MG63 (cell line): ENCODE measurements around the gene OMP. TPM values are rescaled to one million over a fixed set of nuclear protein-coding genes. Genes with fewer than 3 reads are reported as not detected.
A peak's percentile ranks its signal among the peaks of the same experiment; 100 is the strongest.

Experiments
- DNase-seq: peaks from one replicate; pipeline ENCODE4 v3.0.0-alpha.2; 2020
- H3K27me3 ChIP-seq: fragments of 250-450 bp; sonication (Bioruptor Pico); 2 replicates; pipeline ENCODE4 v1.5.1; 2020; ENCODE audit warnings: mild to moderate bottlenecking, moderate library complexity
- H3K36me3 ChIP-seq: fragments of 250-450 bp; sonication (Bioruptor Pico); 2 replicates; pipeline ENCODE4 v1.5.1; 2020; ENCODE audit warnings: mild to moderate bottlenecking, moderate library complexity
- H3K4me3 ChIP-seq: fragments of 250-450 bp; sonication (Bioruptor Pico); 2 replicates; pipeline ENCODE4 v1.5.1; 2020; ENCODE audit warnings: mild to moderate bottlenecking, moderate library complexity
- H3K9me3 ChIP-seq: fragments of 250-450 bp; sonication (Bioruptor Pico); 2 replicates; pipeline ENCODE4 v1.5.1; 2020; ENCODE audit warnings: mild to moderate bottlenecking, moderate library complexity
- total RNA-seq: library from RNA; depleted of rRNA; stranded (reverse); fragments of >200 nt; shearing (Covaris generic); gene quantifications from 2 replicates; pipeline ENCODE4 v1.2.3, GENCODE V29; 2014; ENCODE audit warnings: low replicate concordance

OMP gene
- total RNA-seq, 1 experiment from 2014 or later, result not detected

DNA sequence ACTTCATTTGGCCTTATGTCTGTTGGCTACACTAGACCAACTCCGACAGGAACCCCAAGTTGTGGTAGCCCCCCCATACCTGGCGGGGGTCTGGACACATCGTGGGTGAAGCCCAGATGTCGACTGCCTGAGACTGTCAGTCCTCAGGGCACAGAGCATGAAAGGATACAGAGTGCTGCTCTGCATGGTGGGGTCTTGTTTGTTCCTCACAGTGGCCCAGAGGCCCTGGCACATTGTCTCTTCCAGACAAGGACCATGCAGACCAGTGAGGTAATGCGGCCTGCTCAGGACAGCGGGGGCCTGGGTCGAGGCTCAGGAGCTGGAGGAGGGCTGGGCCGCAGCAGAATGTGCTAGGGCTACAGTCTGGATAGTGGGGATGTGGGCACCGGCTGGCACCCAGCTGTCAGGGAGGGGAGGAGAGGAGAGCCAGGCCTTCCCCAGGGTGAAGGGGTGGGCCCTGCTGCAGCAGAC lies 21.2 kb upstream of the OMP start:
- Histone ChIP-seq H3K9me3 (peaks cover 4% of the 10 kb centered on the region), H3K27me3 (no peaks in the 10 kb centered on the region), H3K4me3 (no peak overlapping the region), H3K36me3 (no peaks in the 10 kb centered on the region)
- no peak for DNase-seq

GRCh38 chr11:77081976-77082836 lies 20.4 kb upstream of the OMP start:
- no peak overlapping the region for H3K4me3 ChIP-seq
- no peaks in the 10 kb centered on the region for H3K27me3 ChIP-seq
- no peaks in the 10 kb centered on the region for H3K36me3 ChIP-seq
- no peak for DNase-seq
- peaks cover 4% of the 10 kb centered on the region for H3K9me3 ChIP-seq

DNA sequence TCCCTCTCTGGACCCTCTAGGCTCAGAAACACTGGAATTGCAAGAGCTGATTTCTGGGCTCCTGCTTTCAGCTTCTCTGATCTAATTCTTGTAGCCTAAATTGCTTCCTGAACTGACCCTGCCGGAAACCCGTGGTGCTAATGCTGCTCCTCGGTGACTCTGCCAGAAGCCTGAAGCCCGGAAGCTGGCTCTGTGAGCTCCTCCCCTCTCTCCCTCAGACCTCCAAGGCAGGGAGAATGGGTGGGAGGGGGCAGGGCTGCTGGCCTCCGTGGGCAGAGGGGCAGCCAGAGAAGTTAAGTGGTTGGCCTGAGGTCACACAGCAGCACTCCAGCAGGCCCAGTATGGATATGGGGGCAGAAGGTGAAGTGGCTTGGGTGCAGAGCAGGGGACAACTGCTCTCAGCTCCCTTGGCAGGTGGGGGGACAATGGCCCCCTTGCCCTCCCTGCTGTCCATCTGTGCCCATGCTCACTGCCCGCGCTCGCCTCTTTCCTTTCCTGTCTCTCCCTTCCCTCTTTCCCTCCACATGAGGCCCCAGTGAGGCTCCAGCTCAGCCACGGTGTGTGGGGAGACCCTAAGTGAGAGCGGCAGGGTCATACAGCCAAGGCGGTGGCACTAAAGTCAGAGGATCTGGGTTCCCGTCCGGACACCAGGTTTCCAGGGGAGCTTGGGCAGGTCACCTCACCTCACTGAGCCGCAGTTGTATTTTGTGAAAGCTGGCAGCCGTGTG lies 19.6 kb upstream of the OMP start:
- H3K4me3 ChIP-seq, result no peak overlapping the region
- DNase-seq, result no peak

GRCh38 chr11:77083566-77084245 lies 18.9 kb upstream of the OMP start:
- Histone ChIP-seq H3K9me3 (no peaks in the 10 kb centered on the region), H3K27me3 (no peaks in the 10 kb centered on the region), H3K36me3 (no peaks in the 10 kb centered on the region), H3K4me3 (no peak overlapping the region)
- no peak for DNase-seq

More for the DNA sequence above, 19.6 kb upstream of the OMP start:
- Histone ChIP-seq H3K36me3 (no peaks in the 10 kb centered on the region), H3K9me3 (peaks cover 4% of the 10 kb centered on the region), H3K27me3 (no peaks in the 10 kb centered on the region)

DNA sequence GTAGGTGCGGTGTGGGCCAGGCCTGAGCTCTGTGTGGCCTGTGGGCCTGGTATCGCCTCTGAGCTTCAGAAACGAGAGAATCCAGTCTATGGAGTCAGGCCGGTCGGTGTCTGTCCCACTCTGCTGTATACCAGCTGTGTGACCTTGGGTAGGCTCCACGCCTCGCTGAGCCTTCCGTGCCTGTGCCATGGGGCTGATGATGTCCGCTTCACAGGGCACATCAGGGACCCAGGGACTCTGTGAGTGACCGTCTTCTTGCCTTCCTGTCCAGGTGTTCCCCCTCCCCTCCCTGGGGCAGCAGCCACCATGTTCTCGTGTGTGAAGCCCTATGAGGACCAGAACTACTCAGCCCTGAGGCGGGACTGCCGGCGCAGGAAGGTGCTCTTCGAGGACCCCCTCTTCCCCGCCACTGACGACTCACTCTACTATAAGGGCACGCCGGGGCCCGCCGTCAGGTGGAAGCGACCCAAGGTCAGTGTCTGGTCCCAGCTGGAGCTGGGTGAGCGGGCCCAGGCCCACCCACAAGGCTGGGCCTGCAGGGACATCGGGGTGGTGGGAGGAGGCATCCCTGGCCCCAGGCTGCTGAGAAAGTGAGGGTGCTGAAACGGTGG lies 18.0 kb upstream of the OMP start:
- no peaks in the 10 kb centered on the region for H3K36me3 ChIP-seq
- H3K27me3 ChIP-seq, result no peaks in the 10 kb centered on the region
- H3K4me3 ChIP-seq, result no peak overlapping the region
- H3K9me3 ChIP-seq, result no peaks in the 10 kb centered on the region
- DNase-seq, result no peak

GRCh38 chr11:77085652-77086051 lies 17.0 kb upstream of the OMP start:
- Histone ChIP-seq H3K9me3 (no peaks in the 10 kb centered on the region), H3K36me3 (no peaks in the 10 kb centered on the region), H3K27me3 (no peaks in the 10 kb centered on the region), H3K4me3 (no peak overlapping the region)
- no peak for DNase-seq

DNA sequence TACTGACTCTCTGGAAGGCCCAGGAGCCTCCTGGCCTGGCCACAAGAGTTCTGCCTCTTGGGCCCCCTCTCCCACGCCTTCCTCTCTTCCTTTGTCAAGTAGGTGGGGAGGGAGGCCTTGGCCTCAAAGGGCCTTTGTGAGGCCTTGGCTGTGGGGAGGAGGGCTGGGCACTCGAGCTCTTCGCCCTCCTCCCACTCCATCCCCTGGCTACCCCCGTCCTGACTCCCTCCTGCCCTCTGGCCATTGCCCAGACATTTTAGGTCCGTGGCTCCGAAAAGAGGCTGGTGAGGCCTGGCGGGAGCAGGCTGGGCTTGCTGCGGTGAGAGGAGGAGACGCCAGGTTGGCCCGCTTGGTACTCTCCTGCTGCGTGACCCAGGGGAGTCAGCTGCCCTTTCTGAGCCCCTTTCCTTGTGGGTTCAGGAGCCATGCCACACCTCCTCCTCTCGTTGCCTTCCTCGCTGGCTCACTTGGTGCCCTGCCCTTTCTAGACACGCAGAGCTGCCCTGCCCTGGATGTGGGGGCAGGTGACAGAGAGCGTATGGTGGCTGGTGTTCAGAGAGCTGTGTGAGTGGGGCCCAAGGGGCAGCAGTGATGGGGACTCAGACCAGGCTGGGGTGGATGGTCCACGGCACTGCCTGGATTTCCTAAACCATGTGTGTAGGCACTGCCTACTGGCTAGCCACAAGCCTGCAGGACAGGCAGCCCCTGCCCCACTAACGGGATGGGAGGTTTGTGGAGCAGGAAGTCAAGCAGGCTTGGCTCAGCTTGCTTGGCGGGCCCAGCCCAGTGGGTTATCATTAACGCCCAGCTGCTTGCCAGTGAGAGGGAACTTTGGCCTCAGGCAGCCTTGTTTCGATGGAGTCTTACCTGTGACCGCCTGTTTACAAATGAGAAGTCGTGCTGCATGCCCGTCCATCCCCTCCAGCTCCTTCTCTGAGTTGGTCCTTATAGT lies 15.8 kb upstream of the OMP start:
- Histone ChIP-seq H3K27me3 (no peaks in the 10 kb centered on the region), H3K9me3 (no peaks in the 10 kb centered on the region), H3K36me3 (no peaks in the 10 kb centered on the region), H3K4me3 (no peak overlapping the region)
- no peak for DNase-seq

DNA sequence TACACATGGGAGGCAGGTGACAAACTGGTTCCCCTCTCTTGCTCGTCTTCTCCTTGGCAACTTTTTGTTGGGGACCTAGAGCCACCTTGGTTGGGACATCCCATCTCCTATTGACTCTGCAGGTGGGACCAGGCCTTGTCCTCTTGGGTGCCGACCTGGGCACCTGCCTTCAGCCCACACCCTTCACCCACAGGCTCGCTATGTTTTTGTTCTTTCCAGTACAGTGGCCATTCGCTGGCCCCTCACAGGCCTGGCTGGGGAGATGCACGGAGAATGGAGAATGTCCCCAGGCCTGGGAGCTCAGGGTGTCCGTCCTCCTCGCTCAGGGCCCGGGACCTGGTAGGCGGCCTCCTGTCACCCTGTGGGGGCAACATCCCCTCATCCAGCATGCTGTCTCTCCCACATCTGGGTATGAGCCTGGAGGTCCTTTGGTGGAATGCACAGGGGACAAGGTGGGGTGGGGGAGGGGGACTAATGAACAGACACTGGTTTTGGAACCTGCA lies 14.9 kb upstream of the OMP start:
- Histone ChIP-seq H3K27me3 (no peaks in the 10 kb centered on the region), H3K9me3 (no peaks in the 10 kb centered on the region), H3K4me3 (no peak overlapping the region), H3K36me3 (no peaks in the 10 kb centered on the region)
- DNase-seq, result no peak

DNA sequence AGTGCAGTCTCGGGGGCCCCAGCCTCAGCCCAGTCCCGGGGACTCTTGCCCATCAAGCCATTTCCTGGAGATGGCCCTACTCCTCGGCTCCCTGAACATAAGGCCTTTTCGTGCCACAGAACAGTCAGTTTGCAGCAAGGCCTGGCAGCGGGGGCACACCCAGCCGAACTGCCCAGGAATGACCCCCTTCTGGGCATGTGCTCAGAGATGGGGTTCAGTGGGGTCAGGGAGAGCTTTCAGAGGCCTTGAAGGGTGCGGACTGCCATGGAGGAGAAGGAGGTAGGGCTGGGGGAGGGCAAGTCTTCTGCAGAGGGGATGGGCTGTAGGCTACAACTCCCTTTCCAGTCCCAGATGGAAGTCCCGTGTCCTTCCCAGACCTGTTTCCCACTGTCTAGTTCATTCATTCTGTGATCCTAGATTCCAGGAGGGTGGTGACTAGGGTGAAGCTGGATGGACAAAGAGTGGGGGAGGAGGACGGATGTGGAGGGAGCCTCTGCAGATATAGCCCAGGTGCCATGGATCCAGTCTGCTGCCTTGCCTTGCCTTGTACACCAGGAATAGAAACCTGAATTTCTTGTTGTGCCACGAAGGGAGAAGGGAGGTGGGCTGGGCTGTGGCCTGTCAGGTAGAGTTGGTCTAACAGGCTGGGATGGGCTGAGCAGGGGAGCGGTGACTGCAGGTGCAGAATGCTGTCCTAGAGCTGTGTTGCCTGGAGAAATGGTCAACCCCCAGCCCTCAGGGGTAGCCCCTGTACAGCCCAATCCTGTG lies 14.2 kb upstream of the OMP start:
- no peaks in the 10 kb centered on the region for H3K9me3 ChIP-seq
- H3K4me3 ChIP-seq, result no peak overlapping the region
- H3K27me3 ChIP-seq, result no peaks in the 10 kb centered on the region
- H3K36me3 ChIP-seq, result no peaks in the 10 kb centered on the region
- no peak for DNase-seq

DNA sequence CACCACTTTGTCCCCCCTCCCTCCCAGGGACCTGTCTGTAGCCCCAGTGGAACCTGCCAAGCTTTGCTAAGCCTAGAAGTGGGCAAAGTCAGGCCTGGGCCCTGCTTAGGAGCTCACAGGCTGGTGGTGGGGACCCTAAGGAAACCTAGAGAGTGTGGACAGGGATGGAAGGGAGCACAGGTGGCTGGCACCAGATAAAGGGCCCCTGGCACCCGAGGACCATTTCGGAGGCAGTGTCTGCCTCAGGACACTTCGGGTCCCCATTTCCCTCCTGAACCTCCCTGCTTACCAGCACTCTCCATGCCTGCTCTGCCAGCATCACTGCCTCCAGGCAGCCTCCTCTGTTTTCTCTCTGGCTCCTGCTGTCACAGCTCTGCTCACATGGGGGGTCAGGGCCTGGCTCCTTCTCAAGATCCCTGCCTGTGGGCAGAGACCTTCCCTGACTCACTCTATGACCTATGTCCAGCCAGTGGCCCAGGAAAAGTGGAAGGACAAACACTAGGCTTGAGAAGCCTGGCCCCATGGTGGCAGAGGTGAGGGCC lies 13.6 kb upstream of the OMP start:
- Histone ChIP-seq H3K4me3 (no peak overlapping the region), H3K36me3 (no peaks in the 10 kb centered on the region), H3K9me3 (no peaks in the 10 kb centered on the region), H3K27me3 (no peaks in the 10 kb centered on the region)
- no peak for DNase-seq

DNA sequence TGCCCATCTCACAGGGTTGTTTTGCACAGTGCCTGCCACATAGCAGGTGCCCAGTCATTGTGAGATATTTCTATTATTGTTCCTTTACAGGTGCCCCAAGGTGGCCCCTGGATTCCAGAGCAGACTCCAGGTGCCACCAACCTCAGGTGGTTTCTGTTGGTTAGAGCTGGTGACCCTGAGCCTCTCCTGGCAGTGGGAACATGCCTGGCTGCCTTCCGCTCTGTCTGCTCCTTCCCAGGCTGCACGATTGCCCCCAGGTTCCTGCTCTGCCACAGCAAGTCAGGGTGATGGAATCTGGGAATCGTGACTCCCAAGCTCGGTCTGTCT lies 12.6 kb upstream of the OMP start:
- Histone ChIP-seq H3K27me3 (no peaks in the 10 kb centered on the region), H3K36me3 (no peaks in the 10 kb centered on the region), H3K4me3 (no peak overlapping the region), H3K9me3 (no peaks in the 10 kb centered on the region)
- DNase-seq, result no peak

GRCh38 chr11:77090373-77091111 lies 12.1 kb upstream of the OMP start:
- H3K4me3 ChIP-seq, result no peak overlapping the region
- H3K9me3 ChIP-seq, result no peaks in the 10 kb centered on the region
- no peaks in the 10 kb centered on the region for H3K27me3 ChIP-seq
- no peaks in the 10 kb centered on the region for H3K36me3 ChIP-seq
- no peak for DNase-seq

- peak; percentile 60 for DNase-seq
- no peaks in the 10 kb centered on the region for H3K27me3 ChIP-seq
- H3K4me3 ChIP-seq, result no peak overlapping the region
- no peaks in the 10 kb centered on the region for H3K36me3 ChIP-seq
- H3K9me3 ChIP-seq, result no peaks in the 10 kb centered on the region
Observed at GRCh38 chr11:77091146-77091940, 11.3 kb upstream of the OMP start.

DNA sequence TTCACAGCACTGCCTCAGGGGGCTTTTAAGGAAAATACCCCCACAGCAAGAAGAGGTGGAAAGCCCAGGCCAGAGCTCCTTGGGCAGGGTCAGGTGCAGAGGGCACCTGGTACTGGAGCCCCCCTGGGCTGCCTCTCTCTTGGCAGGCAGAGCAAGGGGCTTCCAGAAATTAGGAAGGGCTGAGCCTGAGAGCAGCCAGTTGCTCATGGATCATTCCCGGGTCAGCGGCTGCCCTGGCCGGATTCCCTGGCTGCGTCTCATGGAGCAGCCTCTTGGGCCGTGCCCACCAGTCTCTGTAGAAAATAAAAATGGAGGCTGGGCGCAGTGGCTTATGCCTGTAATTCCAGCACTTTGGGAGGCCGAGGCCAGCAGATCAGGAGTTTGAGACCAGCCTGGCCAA lies 10.3 kb upstream of the OMP start:
- Histone ChIP-seq H3K4me3 (no peak overlapping the region), H3K36me3 (no peaks in the 10 kb centered on the region), H3K9me3 (no peaks in the 10 kb centered on the region), H3K27me3 (no peaks in the 10 kb centered on the region)
- DNase-seq, result no peak
